Vagina (tissue), 2 donors: ENCODE data around the gene C1QTNF5. TPM values are rescaled to one million over a fixed set of nuclear protein-coding genes. Genes with fewer than 3 reads are reported as not detected.

ENCODE experiments used
- DNase-seq, 2 donors: peaks; one replicate each; pipeline ENCODE4 v3.0.0-alpha.2; 2017; ENCODE audit errors: extremely low spot score in 2 of 2
- H3K27ac ChIP-seq: fragments of 200-600 bp; sonication (generic); one replicate; pipeline ENCODE4 v1.5.1; 2019
- H3K27me3 ChIP-seq: fragments of 200-600 bp; sonication (generic); one replicate; pipeline ENCODE4 v1.5.1; 2019
- H3K36me3 ChIP-seq, 2 donors: fragments of 200-600 bp; sonication (generic); one replicate each; pipeline ENCODE4 v1.5.1; 2017 to 2019
- H3K4me1 ChIP-seq: fragments of 200-600 bp; sonication (generic); one replicate; pipeline ENCODE4 v1.5.1; 2019
- H3K4me3 ChIP-seq, 2 donors: fragments of 200-600 bp; sonication (generic); 1 replicate in 1 of 2; 2 replicates in 1 of 2; pipeline ENCODE4 v1.5.1; 2016 to 2019
- H3K9me3 ChIP-seq: fragments of 200-600 bp; sonication (generic); one replicate; pipeline ENCODE4 v1.5.1; 2019
- POLR2A ChIP-seq, 2 donors: fragments of 450-650 bp; IDR thresholded peaks; one replicate each; pipeline ENCODE4 v1.6.1; 2017; ENCODE audit warnings: antibody characterized with exemption in 2 of 2, mild to moderate bottlenecking in 2 of 2, moderate library complexity in 2 of 2
- POLR2AphosphoS5 ChIP-seq, 2 donors: sonication (generic); formaldehyde crosslinking; IDR thresholded peaks; one replicate each; pipeline ENCODE4 v1.9.0; 2017; ENCODE audit warnings: antibody characterized with exemption in 2 of 2, mild to moderate bottlenecking in 2 of 2, low read depth in 1 of 2; ENCODE audit not compliant: insufficient read depth in 1 of 2
- intact Hi-C: fragments of 100-400 bp; cut with DNase I; formaldehyde crosslinking; loops from one replicate; pipeline ENCODE4 v1.15.1; 2023
- total RNA-seq: library from RNA; depleted of rRNA; stranded (reverse); fragments of >200 nt; gene quantifications from one replicate; pipeline ENCODE4 v1.2.3, GENCODE V29; 2016
- TF ChIP-seq, protein P1 (sequence below), 3 experiments: fragments of 450-650 bp in 2 of 3; fragments of 200-600 bp in 1 of 3; sonication (generic) in 1 of 3; IDR thresholded peaks; one replicate each; pipeline ENCODE4 v1.5.1; 2017 to 2019; ENCODE audit warnings: antibody characterized with exemption in 3 of 3, mild to moderate bottlenecking in 2 of 3, moderate library complexity in 2 of 3

Gene C1QTNF5
- total RNA-seq, 1 donor from 2014 or later, result 32.2 TPM

DNA sequence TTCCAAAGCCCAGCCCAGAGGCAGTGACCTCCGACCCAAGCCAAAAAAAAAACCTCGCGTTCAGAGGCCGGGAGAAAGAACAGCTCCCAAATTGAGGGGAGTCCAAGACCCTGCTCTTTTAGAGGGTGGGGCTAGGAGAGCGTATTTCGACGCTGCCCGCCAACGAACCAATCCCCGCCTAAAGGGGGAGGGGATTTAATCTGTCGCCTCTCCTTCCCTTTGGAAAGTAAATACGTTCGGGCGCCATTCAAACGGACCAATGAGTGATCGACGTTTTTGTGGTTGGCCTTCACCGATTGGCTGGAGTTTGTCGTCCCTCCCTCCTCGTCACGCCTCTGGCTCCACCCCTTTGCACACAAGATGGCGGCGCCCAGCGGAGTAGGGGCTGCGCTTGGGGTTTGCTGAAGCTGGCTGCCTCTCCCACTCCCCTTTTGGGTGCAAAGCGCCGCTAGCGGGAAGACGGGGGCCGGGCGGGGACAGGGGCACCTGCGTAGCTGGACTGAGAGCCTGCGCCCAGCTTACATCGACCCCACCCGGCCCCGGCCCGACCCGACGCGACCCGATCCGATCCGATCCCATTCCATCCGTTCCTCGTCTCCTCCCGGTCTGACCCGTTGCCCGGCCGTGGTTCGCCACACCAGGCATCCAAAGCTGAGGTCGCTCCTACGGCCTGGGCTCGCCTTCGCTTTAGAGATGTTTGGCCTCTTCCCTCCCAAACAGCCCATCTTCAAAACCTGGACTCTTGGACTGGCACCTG lies 6.3 kb downstream of the C1QTNF5 start, which contains the start of gene RNF26:
Gene RNF26 (plus strand): TSS at position 354 of the 757 bp plus-strand sequence. CDS start 596 bp downstream, outside the sequence.
- peak in 1 of 2 donors; percentile 99 for DNase-seq
- Histone ChIP-seq H3K4me1 (peaks cover 35% of the 10 kb centered on the region), H3K36me3 (no peaks in the 10 kb centered on the region), H3K27me3 (no peaks in the 10 kb centered on the region), H3K27ac (peak within 1 kb of the TSS; percentile 87), H3K9me3 (no peaks in the 10 kb centered on the region), H3K4me3 (peak within 1 kb of the TSS; percentile 92 to 98)
- TF ChIP-seq POLR2A (IDR thresholded peaks at IDR 0.05), result peak in 1 of 2 donors; percentile 60
- TF ChIP-seq POLR2AphosphoS5 (IDR thresholded peaks at IDR 0.05; ENCODE audit: insufficient read depth in 1 of 2, low read depth in 1 of 2), result peak; percentile 90 to 92
- TF ChIP-seq, protein P1, sequence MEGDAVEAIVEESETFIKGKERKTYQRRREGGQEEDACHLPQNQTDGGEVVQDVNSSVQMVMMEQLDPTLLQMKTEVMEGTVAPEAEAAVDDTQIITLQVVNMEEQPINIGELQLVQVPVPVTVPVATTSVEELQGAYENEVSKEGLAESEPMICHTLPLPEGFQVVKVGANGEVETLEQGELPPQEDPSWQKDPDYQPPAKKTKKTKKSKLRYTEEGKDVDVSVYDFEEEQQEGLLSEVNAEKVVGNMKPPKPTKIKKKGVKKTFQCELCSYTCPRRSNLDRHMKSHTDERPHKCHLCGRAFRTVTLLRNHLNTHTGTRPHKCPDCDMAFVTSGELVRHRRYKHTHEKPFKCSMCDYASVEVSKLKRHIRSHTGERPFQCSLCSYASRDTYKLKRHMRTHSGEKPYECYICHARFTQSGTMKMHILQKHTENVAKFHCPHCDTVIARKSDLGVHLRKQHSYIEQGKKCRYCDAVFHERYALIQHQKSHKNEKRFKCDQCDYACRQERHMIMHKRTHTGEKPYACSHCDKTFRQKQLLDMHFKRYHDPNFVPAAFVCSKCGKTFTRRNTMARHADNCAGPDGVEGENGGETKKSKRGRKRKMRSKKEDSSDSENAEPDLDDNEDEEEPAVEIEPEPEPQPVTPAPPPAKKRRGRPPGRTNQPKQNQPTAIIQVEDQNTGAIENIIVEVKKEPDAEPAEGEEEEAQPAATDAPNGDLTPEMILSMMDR (IDR thresholded peaks at IDR 0.05), result peak in 1 of 3 experiments; percentile 25
- intact Hi-C loops, result loop anchor here (10.0 kb wide), 1 partner anchor 230 kb away; the partner anchor contains the start of genes C2CD2L and DPAGT1

DNA sequence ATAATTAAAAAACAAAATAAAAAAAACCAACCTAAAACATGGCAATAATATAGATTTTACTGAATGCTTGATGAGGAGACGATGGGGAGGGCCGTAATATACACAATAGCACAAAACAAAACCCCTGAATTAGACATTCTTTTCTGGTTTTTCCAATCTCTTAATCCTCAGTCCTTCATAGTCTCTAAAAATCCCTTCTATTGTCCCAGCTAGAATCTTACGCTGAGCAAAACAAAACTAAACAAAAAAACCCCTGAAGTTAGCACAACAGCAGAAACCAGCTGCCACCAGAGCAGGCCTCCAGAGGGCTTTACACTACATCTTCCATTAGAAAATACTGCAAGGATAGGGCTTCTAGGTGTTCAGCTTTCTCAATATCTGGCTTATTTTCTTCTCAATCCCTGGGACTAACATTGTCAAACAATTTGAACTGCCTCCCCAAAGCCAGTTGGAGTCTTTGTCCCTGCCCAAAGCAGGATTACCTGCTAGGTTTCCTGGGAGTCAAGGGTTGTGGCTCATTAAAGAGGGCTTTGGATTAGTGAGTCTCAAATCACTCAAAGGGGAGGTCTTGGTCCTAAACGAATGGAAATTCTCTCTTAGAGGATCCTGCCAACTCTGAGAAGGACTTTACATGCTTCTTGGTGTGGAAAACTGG lies 8.4 kb downstream of the C1QTNF5 start:
- Histone ChIP-seq H3K4me3 (no peak overlapping the region), H3K36me3 (no peaks in the 10 kb centered on the region), H3K27me3 (no peaks in the 10 kb centered on the region), H3K9me3 (no peaks in the 10 kb centered on the region), H3K4me1 (peaks cover 14% of the 10 kb centered on the region), H3K27ac (no peak overlapping the region)
- TF ChIP-seq, protein P1 (IDR thresholded peaks at IDR 0.05), result no peak
- no peak for TF ChIP-seq POLR2AphosphoS5 (IDR thresholded peaks at IDR 0.05; ENCODE audit: insufficient read depth in 1 of 2, low read depth in 1 of 2)
- no peak for TF ChIP-seq POLR2A (IDR thresholded peaks at IDR 0.05)
- no peak for DNase-seq
- intact Hi-C loops, result loop anchor here (10.0 kb wide), 1 partner anchor 227 kb away; the partner anchor contains the start of genes C2CD2L and DPAGT1

DNA sequence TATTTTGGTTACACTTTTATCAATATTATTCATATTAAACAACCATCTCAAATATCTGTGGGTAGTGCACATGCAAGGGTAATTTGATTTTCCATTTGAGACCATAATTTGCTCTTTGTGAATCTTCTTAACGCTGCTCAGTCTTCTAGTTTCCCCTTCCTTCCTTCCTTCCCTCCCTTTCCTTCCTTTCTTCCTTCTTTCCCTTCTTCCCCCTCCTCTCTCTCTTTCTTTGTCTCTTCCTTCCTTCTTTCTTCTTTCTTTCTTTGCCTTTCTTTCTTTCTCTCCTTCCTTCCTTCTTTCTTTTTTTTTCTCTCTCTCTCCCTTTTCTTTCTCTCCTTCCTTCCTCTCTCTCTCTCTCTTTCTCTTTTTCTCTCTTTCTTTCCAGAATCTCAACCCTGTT lies 10.4 kb downstream of the C1QTNF5 start:
- H3K27ac ChIP-seq, result no peak overlapping the region
- intact Hi-C loops, result loop anchor here (10.0 kb wide), 1 partner anchor 225 kb away; the partner anchor contains the start of genes C2CD2L and DPAGT1
- H3K4me1 ChIP-seq, result peaks cover 6% of the 10 kb centered on the region
- no peaks in the 10 kb centered on the region for H3K27me3 ChIP-seq
- TF ChIP-seq, protein P1 (IDR thresholded peaks at IDR 0.05), result no peak
- TF ChIP-seq POLR2AphosphoS5 (IDR thresholded peaks at IDR 0.05; ENCODE audit: insufficient read depth in 1 of 2, low read depth in 1 of 2) (no peak), POLR2A (IDR thresholded peaks at IDR 0.05) (no peak)
- no peaks in the 10 kb centered on the region for H3K9me3 ChIP-seq
- H3K4me3 ChIP-seq, result no peak overlapping the region
- DNase-seq, result no peak
- H3K36me3 ChIP-seq, result no peaks in the 10 kb centered on the region

DNA sequence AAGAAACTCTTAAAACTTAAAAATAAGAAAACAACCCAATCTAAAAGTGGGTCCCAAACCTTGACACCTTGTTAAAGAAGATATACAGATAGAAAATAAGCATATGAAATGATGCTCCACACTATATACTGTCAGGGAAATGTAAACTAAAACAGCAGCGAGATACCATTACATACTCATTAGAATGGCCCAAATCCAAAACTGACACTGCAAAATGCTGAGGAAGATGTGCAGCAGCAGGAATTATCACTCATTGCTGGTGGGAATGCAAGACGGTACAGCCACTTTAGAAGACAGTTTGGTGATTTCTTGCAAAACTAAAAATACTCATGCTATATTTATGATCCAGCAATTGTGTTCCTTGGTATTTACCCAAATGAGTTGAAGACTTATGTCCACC lies 11.4 kb downstream of the C1QTNF5 start:
- H3K36me3 ChIP-seq, result no peaks in the 10 kb centered on the region
- intact Hi-C loops, result no loop called here
- no peaks in the 10 kb centered on the region for H3K4me1 ChIP-seq
- no peak overlapping the region for H3K27ac ChIP-seq
- no peak overlapping the region for H3K4me3 ChIP-seq
- H3K27me3 ChIP-seq, result no peaks in the 10 kb centered on the region
- H3K9me3 ChIP-seq, result no peaks in the 10 kb centered on the region
- no peak for DNase-seq
- TF ChIP-seq POLR2AphosphoS5 (IDR thresholded peaks at IDR 0.05; ENCODE audit: insufficient read depth in 1 of 2, low read depth in 1 of 2), result no peak
- no peak for TF ChIP-seq POLR2A (IDR thresholded peaks at IDR 0.05)
- TF ChIP-seq, protein P1 (IDR thresholded peaks at IDR 0.05), result no peak
